Neutrophil (primary cell): ENCODE measurements around the gene C1RL.

ENCODE experiments used
- H3K27ac ChIP-seq: fragments of 200-600 bp; sonication (generic); 2 replicates; pipeline ENCODE4 v1.5.1; 2016; ENCODE audit warnings: mild to moderate bottlenecking, moderate library complexity
- H3K27me3 ChIP-seq: fragments of 200-600 bp; sonication (generic); 2 replicates; pipeline ENCODE4 v1.6.0; 2016; ENCODE audit warnings: mild to moderate bottlenecking
- H3K36me3 ChIP-seq: fragments of 200-600 bp; sonication (generic); 2 replicates; pipeline ENCODE4 v1.5.1; 2017
- H3K4me1 ChIP-seq, 2 experiments: fragments of 200-600 bp in 1 of 2; sonication (generic) in 1 of 2; 1 replicate in 1 of 2; 2 replicates in 1 of 2; pipeline versions ENCODE4 v1.5.1 to v1.6.1; 2013 to 2016; ENCODE audit warnings: low read depth in 1 of 2, low read length in 1 of 2, mild to moderate bottlenecking in 1 of 2, moderate library complexity in 1 of 2; ENCODE audit not compliant: control insufficient read depth in 1 of 2, insufficient read depth in 1 of 2
- H3K4me3 ChIP-seq, 2 experiments: fragments of 200-600 bp in 1 of 2; sonication (generic) in 1 of 2; 1 replicate in 1 of 2; 2 replicates in 1 of 2; pipeline ENCODE4 v1.5.1; 2013 to 2016; ENCODE audit warnings: low read depth in 1 of 2, low read length in 1 of 2, mild to moderate bottlenecking in 1 of 2, moderate library complexity in 1 of 2
- H3K9me3 ChIP-seq: fragments of 200-600 bp; sonication (generic); 2 replicates; pipeline ENCODE4 v1.5.1; 2016
- CTCF ChIP-seq: fragments of 200-600 bp; sonication (generic); IDR thresholded peaks from 2 replicates; pipeline ENCODE4 v1.5.1; 2016; ENCODE audit warnings: antibody characterized with exemption

Gene C1RL

GRCh38 chr12:7081037-7081436 lies 28.0 kb downstream of the C1RL start:
- no peak overlapping the region for H3K4me3 ChIP-seq
- H3K27me3 ChIP-seq, result no peaks in the 10 kb centered on the region
- H3K36me3 ChIP-seq, result no peaks in the 10 kb centered on the region
- no peaks in the 10 kb centered on the region for H3K4me1 ChIP-seq
- no peak overlapping the region for H3K27ac ChIP-seq
- no peaks in the 10 kb centered on the region for H3K9me3 ChIP-seq
- no peak for TF ChIP-seq CTCF

- Histone ChIP-seq H3K27ac (no peak overlapping the region), H3K4me1 (no peaks in the 10 kb centered on the region), H3K4me3 (no peak overlapping the region), H3K27me3 (no peaks in the 10 kb centered on the region), H3K36me3 (no peaks in the 10 kb centered on the region), H3K9me3 (no peaks in the 10 kb centered on the region)
- TF ChIP-seq CTCF, result no peak
These were observed 29.2 kb downstream of the C1RL start for GRCh38 chr12:7079826-7080125.

- Histone ChIP-seq H3K27ac (no peak overlapping the region), H3K27me3 (no peaks in the 10 kb centered on the region), H3K4me1 (peaks cover 7 to 10% of the 10 kb centered on the region in 2 experiments), H3K9me3 (no peaks in the 10 kb centered on the region), H3K36me3 (no peaks in the 10 kb centered on the region), H3K4me3 (no peak overlapping the region)
- TF ChIP-seq CTCF, result no peak
These were observed 30.9 kb downstream of the C1RL start for GRCh38 chr12:7078163-7078562.

GRCh38 chr12:7076493-7076892 lies 32.5 kb downstream of the C1RL start:
- TF ChIP-seq CTCF, result no peak
- Histone ChIP-seq H3K4me3 (no peak overlapping the region), H3K27me3 (no peaks in the 10 kb centered on the region), H3K4me1 (peaks cover 7 to 11% of the 10 kb centered on the region in 2 experiments), H3K9me3 (no peaks in the 10 kb centered on the region), H3K27ac (no peak overlapping the region), H3K36me3 (no peaks in the 10 kb centered on the region)

GRCh38 chr12:7075939-7076338 lies 33.1 kb downstream of the C1RL start:
- no peak for TF ChIP-seq CTCF

GRCh38 chr12:7075518-7075917 lies 33.5 kb downstream of the C1RL start:
- Histone ChIP-seq H3K27ac (no peak overlapping the region), H3K4me1 (peaks cover 7 to 11% of the 10 kb centered on the region in 2 experiments), H3K4me3 (no peak overlapping the region), H3K36me3 (no peaks in the 10 kb centered on the region), H3K9me3 (no peaks in the 10 kb centered on the region), H3K27me3 (no peaks in the 10 kb centered on the region)
- no peak for TF ChIP-seq CTCF

More at GRCh38 chr12:7075939-7076338, 33.1 kb downstream of the C1RL start:
- H3K4me3 ChIP-seq, result no peak overlapping the region
- no peaks in the 10 kb centered on the region for H3K36me3 ChIP-seq
- H3K27me3 ChIP-seq, result no peaks in the 10 kb centered on the region
- peaks cover 7 to 11% of the 10 kb centered on the region in 2 experiments for H3K4me1 ChIP-seq
- H3K27ac ChIP-seq, result no peak overlapping the region
- no peaks in the 10 kb centered on the region for H3K9me3 ChIP-seq
